ENCODE measurements around the gene SUSD4. TPM values are rescaled to one million over a fixed set of nuclear protein-coding genes. Genes with fewer than 3 reads are reported as not detected.

SUSD4 gene, protein sequence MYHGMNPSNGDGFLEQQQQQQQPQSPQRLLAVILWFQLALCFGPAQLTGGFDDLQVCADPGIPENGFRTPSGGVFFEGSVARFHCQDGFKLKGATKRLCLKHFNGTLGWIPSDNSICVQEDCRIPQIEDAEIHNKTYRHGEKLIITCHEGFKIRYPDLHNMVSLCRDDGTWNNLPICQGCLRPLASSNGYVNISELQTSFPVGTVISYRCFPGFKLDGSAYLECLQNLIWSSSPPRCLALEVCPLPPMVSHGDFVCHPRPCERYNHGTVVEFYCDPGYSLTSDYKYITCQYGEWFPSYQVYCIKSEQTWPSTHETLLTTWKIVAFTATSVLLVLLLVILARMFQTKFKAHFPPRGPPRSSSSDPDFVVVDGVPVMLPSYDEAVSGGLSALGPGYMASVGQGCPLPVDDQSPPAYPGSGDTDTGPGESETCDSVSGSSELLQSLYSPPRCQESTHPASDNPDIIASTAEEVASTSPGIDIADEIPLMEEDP
- total RNA-seq: 10 to 100 TPM; 10.7 to 26.7 TPM

DNA sequence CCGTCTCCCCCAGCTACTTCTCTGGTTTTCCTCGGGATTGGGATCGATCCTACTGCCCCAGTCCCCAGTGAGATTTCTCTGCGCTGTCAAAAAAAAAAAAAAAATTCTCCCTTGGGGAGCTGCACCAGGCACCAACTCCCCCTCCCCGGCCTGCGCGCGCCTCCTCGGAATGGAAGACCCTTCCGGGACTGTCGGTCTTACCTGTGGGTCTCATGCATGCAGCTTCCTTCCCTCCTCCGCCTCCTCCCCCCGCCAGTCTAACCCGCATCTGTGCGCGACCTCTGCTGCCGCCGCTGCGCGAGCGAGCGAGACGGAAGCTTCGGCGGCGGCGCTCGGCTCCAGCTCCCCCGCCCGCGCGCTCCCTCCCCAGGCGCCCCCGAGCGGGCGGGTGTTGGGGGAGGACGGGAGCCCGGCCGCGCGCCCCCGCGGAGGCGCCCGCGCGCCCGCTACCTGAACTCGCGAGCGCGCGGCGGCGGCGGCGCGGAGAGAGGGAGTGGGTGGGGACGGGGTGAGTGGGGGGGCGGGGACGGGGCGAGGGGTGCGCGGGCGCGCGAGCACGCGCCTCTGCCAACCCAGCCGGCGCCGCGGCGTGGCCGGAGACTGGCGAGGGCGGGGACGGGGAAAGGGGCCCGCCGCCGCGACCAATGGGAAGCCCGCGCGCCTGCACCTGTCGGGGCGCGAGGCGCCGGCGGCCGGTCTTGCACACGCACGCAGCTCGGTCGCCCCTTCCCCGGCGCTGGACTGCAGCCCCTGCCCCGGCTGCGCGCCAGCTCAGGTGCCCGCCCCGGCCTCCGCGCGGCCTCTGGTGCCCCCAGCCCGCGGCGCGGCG is at the start of gene SUSD4:
SUSD4 (minus strand) TSS at position 321 of the 829 bp plus-strand sequence. CDS start 751 bp downstream, outside the sequence.
- WGBS: 1% methylated on average over 48 of the region's 111 CpGs
- peak; percentile 51 for DNase-seq (ENCODE audit: low spot score)
- Histone ChIP-seq H3K27ac (no peak within 1 kb of the TSS), H3K4me3 (peak within 1 kb of the TSS; percentile 46 to 49), H3K36me3 (no peaks in the 10 kb centered on the region), H3K27me3 (replicated peaks; ENCODE audit: insufficient read depth) (no peaks in the 10 kb centered on the region), H3K9me3 (no peaks in the 10 kb centered on the region), H3K4me1 (replicated peaks) (no peaks in the 10 kb centered on the region)
- TF ChIP-seq POLR2A (IDR thresholded peaks at IDR 0.05): no peak
- no peak for TF ChIP-seq POLR2AphosphoS5 (IDR thresholded peaks at IDR 0.05)
- TF ChIP-seq, protein P1, sequence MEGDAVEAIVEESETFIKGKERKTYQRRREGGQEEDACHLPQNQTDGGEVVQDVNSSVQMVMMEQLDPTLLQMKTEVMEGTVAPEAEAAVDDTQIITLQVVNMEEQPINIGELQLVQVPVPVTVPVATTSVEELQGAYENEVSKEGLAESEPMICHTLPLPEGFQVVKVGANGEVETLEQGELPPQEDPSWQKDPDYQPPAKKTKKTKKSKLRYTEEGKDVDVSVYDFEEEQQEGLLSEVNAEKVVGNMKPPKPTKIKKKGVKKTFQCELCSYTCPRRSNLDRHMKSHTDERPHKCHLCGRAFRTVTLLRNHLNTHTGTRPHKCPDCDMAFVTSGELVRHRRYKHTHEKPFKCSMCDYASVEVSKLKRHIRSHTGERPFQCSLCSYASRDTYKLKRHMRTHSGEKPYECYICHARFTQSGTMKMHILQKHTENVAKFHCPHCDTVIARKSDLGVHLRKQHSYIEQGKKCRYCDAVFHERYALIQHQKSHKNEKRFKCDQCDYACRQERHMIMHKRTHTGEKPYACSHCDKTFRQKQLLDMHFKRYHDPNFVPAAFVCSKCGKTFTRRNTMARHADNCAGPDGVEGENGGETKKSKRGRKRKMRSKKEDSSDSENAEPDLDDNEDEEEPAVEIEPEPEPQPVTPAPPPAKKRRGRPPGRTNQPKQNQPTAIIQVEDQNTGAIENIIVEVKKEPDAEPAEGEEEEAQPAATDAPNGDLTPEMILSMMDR (IDR thresholded peaks at IDR 0.05): no peak
- intact Hi-C loops (cut with DNase I): no loop called here

DNA sequence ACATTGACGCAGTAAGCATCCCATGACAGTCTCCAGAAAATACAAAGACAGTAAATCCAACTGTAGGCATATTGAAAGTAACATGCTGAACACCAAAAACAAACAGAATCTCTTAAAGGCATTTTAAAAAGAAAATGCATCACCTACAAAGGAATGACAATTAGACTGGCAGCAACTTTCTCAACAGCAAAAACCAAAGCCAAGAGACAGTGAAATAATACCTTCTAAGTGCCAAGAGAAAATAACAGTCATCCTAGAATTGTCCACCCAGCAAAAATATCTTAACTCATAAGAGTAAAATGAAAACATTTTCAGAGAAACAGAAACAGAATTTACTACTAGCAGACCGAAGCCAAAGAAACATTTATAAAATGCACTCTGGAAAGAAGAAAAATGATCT is 49.2 kb upstream of the SUSD4 start:
- H3K36me3 ChIP-seq: no peaks in the 10 kb centered on the region
- TF ChIP-seq POLR2A (IDR thresholded peaks at IDR 0.05) (no peak), POLR2AphosphoS5 (IDR thresholded peaks at IDR 0.05) (no peak)
- TF ChIP-seq, protein P1 (IDR thresholded peaks at IDR 0.05): no peak
- H3K27me3 ChIP-seq (replicated peaks; ENCODE audit: insufficient read depth): no peaks in the 10 kb centered on the region
- no peak overlapping the region for H3K4me3 ChIP-seq
- H3K9me3 ChIP-seq: no peaks in the 10 kb centered on the region
- 84% methylated on average over 2 of the region's 2 CpGs for whole genome bisulfite sequencing
- intact Hi-C loops (cut with DNase I): no loop called here
- no peaks in the 10 kb centered on the region for H3K4me1 ChIP-seq (replicated peaks)
- DNase-seq (ENCODE audit: low spot score): no peak
- H3K27ac ChIP-seq: no peak overlapping the region

DNA sequence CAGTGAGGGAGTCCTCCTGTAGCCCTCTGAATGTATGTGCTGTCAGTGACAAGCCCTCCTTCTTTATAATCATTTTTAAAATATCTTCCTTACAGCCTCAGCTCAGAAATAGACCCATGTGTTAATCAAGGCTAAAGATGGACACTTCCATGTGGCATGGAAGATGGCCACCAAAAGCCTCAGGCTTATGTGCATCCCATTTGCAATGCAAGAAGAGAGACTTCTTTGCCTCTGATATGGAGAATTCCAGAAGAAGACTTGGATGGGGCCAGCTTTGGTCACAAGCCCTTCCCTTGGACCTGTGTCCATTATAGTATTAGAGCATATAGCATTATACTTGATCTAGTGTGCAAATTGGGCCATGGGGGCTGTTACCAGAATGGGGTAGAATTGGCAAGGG is 47.7 kb upstream of the SUSD4 start:
- intact Hi-C loops (cut with DNase I): no loop called here
- no peaks in the 10 kb centered on the region for H3K27me3 ChIP-seq (replicated peaks; ENCODE audit: insufficient read depth)
- H3K4me1 ChIP-seq (replicated peaks): no peaks in the 10 kb centered on the region
- no peaks in the 10 kb centered on the region for H3K36me3 ChIP-seq
- no peak overlapping the region for H3K27ac ChIP-seq
- no peaks in the 10 kb centered on the region for H3K9me3 ChIP-seq
- TF ChIP-seq, protein P1 (IDR thresholded peaks at IDR 0.05): no peak
- TF ChIP-seq POLR2AphosphoS5 (IDR thresholded peaks at IDR 0.05): no peak
- no peak for TF ChIP-seq POLR2A (IDR thresholded peaks at IDR 0.05)
- no peak for DNase-seq (ENCODE audit: low spot score)
- no peak overlapping the region for H3K4me3 ChIP-seq

DNA sequence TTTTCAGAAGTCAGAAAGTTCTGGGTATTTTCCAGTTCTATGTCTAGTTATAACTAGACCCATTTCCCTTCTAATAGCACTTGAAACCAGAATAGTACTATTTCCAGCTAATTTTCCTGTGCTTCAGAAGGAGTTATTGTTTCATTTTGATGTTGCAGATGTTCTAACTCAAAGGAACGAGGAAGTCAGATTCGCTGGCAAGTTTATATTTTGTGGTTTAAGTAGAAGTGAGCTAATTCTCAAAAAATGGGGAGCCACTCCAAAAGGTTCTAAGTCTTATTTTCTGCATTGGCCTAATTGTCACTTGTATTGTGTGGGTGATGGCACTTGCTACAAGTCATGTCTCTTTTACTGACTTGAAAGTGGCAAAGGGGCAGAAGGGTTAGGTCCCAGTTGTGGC is 47.3 kb upstream of the SUSD4 start:
- WGBS: 49% methylated on average over 2 of the region's 2 CpGs
- H3K36me3 ChIP-seq: no peaks in the 10 kb centered on the region
- intact Hi-C loops (cut with DNase I): no loop called here
- H3K4me1 ChIP-seq (replicated peaks): no peaks in the 10 kb centered on the region
- DNase-seq (ENCODE audit: low spot score): no peak
- H3K27ac ChIP-seq: no peak overlapping the region
- no peaks in the 10 kb centered on the region for H3K9me3 ChIP-seq
- H3K4me3 ChIP-seq: no peak overlapping the region
- no peaks in the 10 kb centered on the region for H3K27me3 ChIP-seq (replicated peaks; ENCODE audit: insufficient read depth)
- no peak for TF ChIP-seq POLR2A (IDR thresholded peaks at IDR 0.05)
- TF ChIP-seq, protein P1 (IDR thresholded peaks at IDR 0.05): no peak
- TF ChIP-seq POLR2AphosphoS5 (IDR thresholded peaks at IDR 0.05): no peak

Measured in prostate gland (tissue), 2 donors.